Keratinocyte (primary cell): ENCODE data around the gene MRS2.

Experiments
- EZH2 ChIP-seq: IDR thresholded peaks from one replicate; pipeline ENCODE4 v1.6.1; 2012; ENCODE audit warnings: inconsistent platforms, mild to moderate bottlenecking, low read length, moderate library complexity
- TF ChIP-seq, protein P1 (sequence below), 3 experiments: IDR thresholded peaks in 1 of 3; conservative IDR thresholded peaks in 1 of 3; optimal IDR thresholded peaks in 1 of 3; 2 replicates in 2 of 3; 3 replicates in 1 of 3; pipeline versions ENCODE3 to v1.5.1; 2011; ENCODE audit warnings: low read length in 3 of 3, mild to moderate bottlenecking in 3 of 3, moderate library complexity in 2 of 3, control low read depth in 1 of 3, inconsistent platforms in 1 of 3; ENCODE audit not compliant: insufficient read depth in 2 of 3; ENCODE audit errors: extremely low read depth in 1 of 3

DNA sequence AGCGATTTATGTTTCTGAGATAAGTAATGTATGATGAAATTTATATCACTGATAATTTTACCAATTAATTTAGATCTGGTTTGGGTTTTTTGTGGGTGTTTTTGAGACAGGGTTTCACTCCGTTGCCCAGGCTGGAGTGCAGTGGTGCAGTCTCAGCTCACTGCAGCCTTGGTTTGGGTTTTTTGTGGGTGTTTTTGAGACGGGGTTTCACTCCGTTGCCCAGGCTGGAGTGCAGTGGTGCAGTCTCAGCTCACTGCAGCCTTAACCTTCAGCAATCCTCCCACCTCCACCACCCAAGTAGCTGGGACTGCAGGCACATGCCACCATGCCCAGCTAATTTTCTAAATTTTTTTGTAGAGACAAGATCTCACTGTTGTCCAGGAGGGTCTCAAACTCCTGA is 13.0 kb downstream of the MRS2 start:
- no peak for TF ChIP-seq EZH2
- TF ChIP-seq, protein P1, sequence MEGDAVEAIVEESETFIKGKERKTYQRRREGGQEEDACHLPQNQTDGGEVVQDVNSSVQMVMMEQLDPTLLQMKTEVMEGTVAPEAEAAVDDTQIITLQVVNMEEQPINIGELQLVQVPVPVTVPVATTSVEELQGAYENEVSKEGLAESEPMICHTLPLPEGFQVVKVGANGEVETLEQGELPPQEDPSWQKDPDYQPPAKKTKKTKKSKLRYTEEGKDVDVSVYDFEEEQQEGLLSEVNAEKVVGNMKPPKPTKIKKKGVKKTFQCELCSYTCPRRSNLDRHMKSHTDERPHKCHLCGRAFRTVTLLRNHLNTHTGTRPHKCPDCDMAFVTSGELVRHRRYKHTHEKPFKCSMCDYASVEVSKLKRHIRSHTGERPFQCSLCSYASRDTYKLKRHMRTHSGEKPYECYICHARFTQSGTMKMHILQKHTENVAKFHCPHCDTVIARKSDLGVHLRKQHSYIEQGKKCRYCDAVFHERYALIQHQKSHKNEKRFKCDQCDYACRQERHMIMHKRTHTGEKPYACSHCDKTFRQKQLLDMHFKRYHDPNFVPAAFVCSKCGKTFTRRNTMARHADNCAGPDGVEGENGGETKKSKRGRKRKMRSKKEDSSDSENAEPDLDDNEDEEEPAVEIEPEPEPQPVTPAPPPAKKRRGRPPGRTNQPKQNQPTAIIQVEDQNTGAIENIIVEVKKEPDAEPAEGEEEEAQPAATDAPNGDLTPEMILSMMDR (optimal IDR thresholded peaks at IDR 0.05 in 1 of 3, IDR thresholded peaks at IDR 0.05 in 1 of 3, conservative IDR thresholded peaks at IDR 0.05 in 1 of 3; ENCODE audit: extremely low read depth in 1 of 3, insufficient read depth in 2 of 3, low read length in 3 of 3) = no peak
